Measurements from ENCODE around the gene IFI35.
"Not testable (repeated sequence)": the region's sequence is repeated elsewhere in the genome, so short reads cannot be mapped to it uniquely, and the experiment has no call there.

Gene IFI35

GRCh38 chr17:42969001-42969581, 37.5 kb upstream of the IFI35 start:
- Histone ChIP-seq H2BK15ac (ENCODE audit: low read depth, poor library complexity, severe bottlenecking) (no peak overlapping the region), H3K4me1 (ENCODE audit: control insufficient read depth, insufficient read depth, low read depth, low read length) (peaks cover 6% of the 10 kb centered on the region), H3K4me2 (ENCODE audit: low read length, poor library complexity, severe bottlenecking) (no peak overlapping the region), H2AFZ (ENCODE audit: low read depth, low read length) (no peak overlapping the region), H2BK12ac (ENCODE audit: low read length in 2 of 2) (no peak overlapping the region), H3K4ac (ENCODE audit: low read depth in 1 of 2, low read length in 2 of 2) (no peak overlapping the region), H3K9ac (ENCODE audit: low read length) (no peak overlapping the region), H3K9me3 (ENCODE audit: control insufficient read depth, low read length) (no peaks in the 10 kb centered on the region), H3K36me3 (ENCODE audit: control insufficient read depth in 1 of 2, insufficient read depth in 2 of 2, low read depth in 1 of 2, low read length in 2 of 2) (no peaks in the 10 kb centered on the region), H3K18ac (ENCODE audit: low read depth in 1 of 2, low read length in 2 of 2) (no peak overlapping the region), H3K79me1 (replicated peaks; ENCODE audit: low read length, poor library complexity, severe bottlenecking) (no peaks in the 10 kb centered on the region), H2BK5ac (ENCODE audit: low read depth, low read length, poor library complexity, severe bottlenecking) (no peak overlapping the region), H3K14ac (ENCODE audit: low read length in 2 of 2) (no peak overlapping the region), H3K4me3 (ENCODE audit: insufficient read depth in 1 of 2, low read depth in 1 of 2, low read length in 2 of 2) (no peak overlapping the region), H2AK5ac (ENCODE audit: low read length, severe bottlenecking) (no peak overlapping the region), H4K91ac (ENCODE audit: low read length) (no peak overlapping the region), H4K8ac (ENCODE audit: low read length) (no peak overlapping the region), H2BK120ac (ENCODE audit: low read depth, low read length) (no peak overlapping the region), H3K23ac (ENCODE audit: low read length in 2 of 2) (no peak overlapping the region), H3K27me3 (ENCODE audit: control insufficient read depth in 1 of 2, insufficient read depth in 1 of 2, low read length in 2 of 2) (no peaks in the 10 kb centered on the region), H3K27ac (ENCODE audit: low read length, poor library complexity, severe bottlenecking) (no peak overlapping the region)
- DNase-seq, result peak; percentile 53
- 86% methylated on average over 3 of the region's 5 CpGs for WGBS

GRCh38 chr17:42971589-42971988, 35.0 kb upstream of the IFI35 start:
- Histone ChIP-seq H3K9ac (ENCODE audit: low read length) (no peak overlapping the region), H3K18ac (ENCODE audit: low read depth in 1 of 2, low read length in 2 of 2) (no peak overlapping the region), H3K36me3 (ENCODE audit: control insufficient read depth in 1 of 2, insufficient read depth in 2 of 2, low read depth in 1 of 2, low read length in 2 of 2) (no peaks in the 10 kb centered on the region), H3K4ac (ENCODE audit: low read depth in 1 of 2, low read length in 2 of 2) (no peak overlapping the region), H3K14ac (ENCODE audit: low read length in 2 of 2) (no peak overlapping the region), H2BK120ac (ENCODE audit: low read depth, low read length) (no peak overlapping the region), H4K91ac (ENCODE audit: low read length) (no peak overlapping the region), H3K9me3 (ENCODE audit: control insufficient read depth, low read length) (no peaks in the 10 kb centered on the region), H3K27ac (ENCODE audit: low read length, poor library complexity, severe bottlenecking) (no peak overlapping the region), H2AK5ac (ENCODE audit: low read length, severe bottlenecking) (no peak overlapping the region), H2AFZ (ENCODE audit: low read depth, low read length) (no peak overlapping the region), H2BK12ac (ENCODE audit: low read length in 2 of 2) (no peak overlapping the region), H4K8ac (ENCODE audit: low read length) (no peak overlapping the region), H3K23ac (ENCODE audit: low read length in 2 of 2) (no peak overlapping the region), H3K4me1 (ENCODE audit: control insufficient read depth, insufficient read depth, low read depth, low read length) (peaks cover 4% of the 10 kb centered on the region), H3K4me3 (ENCODE audit: insufficient read depth in 1 of 2, low read depth in 1 of 2, low read length in 2 of 2) (no peak overlapping the region), H3K4me2 (ENCODE audit: low read length, poor library complexity, severe bottlenecking) (no peak overlapping the region), H2BK5ac (ENCODE audit: low read depth, low read length, poor library complexity, severe bottlenecking) (no peak overlapping the region), H3K79me1 (replicated peaks; ENCODE audit: low read length, poor library complexity, severe bottlenecking) (no peaks in the 10 kb centered on the region), H3K27me3 (ENCODE audit: control insufficient read depth in 1 of 2, insufficient read depth in 1 of 2, low read length in 2 of 2) (no peaks in the 10 kb centered on the region), H2BK15ac (ENCODE audit: low read depth, poor library complexity, severe bottlenecking) (no peak overlapping the region)
- no peak for DNase-seq
- WGBS, result 93% methylated on average over 4 of the region's 5 CpGs

GRCh38 chr17:42973323-42973722, 33.3 kb upstream of the IFI35 start:
- H3K4me2 ChIP-seq (ENCODE audit: low read length, poor library complexity, severe bottlenecking); H3K18ac ChIP-seq (ENCODE audit: low read depth in 1 of 2, low read length in 2 of 2); H4K91ac ChIP-seq (ENCODE audit: low read length); H3K9ac ChIP-seq (ENCODE audit: low read length); H2AFZ ChIP-seq (ENCODE audit: low read depth, low read length); H3K4me1 ChIP-seq (ENCODE audit: control insufficient read depth, insufficient read depth, low read depth, low read length); H2AK5ac ChIP-seq (ENCODE audit: low read length, severe bottlenecking); H3K27ac ChIP-seq (ENCODE audit: low read length, poor library complexity, severe bottlenecking); H3K23ac ChIP-seq (ENCODE audit: low read length in 2 of 2); H2BK15ac ChIP-seq (ENCODE audit: low read depth, poor library complexity, severe bottlenecking); H2BK120ac ChIP-seq (ENCODE audit: low read depth, low read length); DNase-seq; H2BK12ac ChIP-seq (ENCODE audit: low read length in 2 of 2); H3K79me1 ChIP-seq (replicated peaks; ENCODE audit: low read length, poor library complexity, severe bottlenecking); H3K36me3 ChIP-seq (ENCODE audit: control insufficient read depth in 1 of 2, insufficient read depth in 2 of 2, low read depth in 1 of 2, low read length in 2 of 2); H2BK5ac ChIP-seq (ENCODE audit: low read depth, low read length, poor library complexity, severe bottlenecking); H3K4me3 ChIP-seq (ENCODE audit: insufficient read depth in 1 of 2, low read depth in 1 of 2, low read length in 2 of 2); H3K27me3 ChIP-seq (ENCODE audit: control insufficient read depth in 1 of 2, insufficient read depth in 1 of 2, low read length in 2 of 2); H4K8ac ChIP-seq (ENCODE audit: low read length); H3K4ac ChIP-seq (ENCODE audit: low read depth in 1 of 2, low read length in 2 of 2); H3K14ac ChIP-seq (ENCODE audit: low read length in 2 of 2); H3K9me3 ChIP-seq (ENCODE audit: control insufficient read depth, low read length): not testable (repeated sequence)
- WGBS, result no CpG with 5 or more reads among the region's 18 CpGs

GRCh38 chr17:42975265-42975664, 31.3 kb upstream of the IFI35 start:
- Histone ChIP-seq H3K9me3 (ENCODE audit: control insufficient read depth, low read length) (no peaks in the 10 kb centered on the region), H3K4me2 (ENCODE audit: low read length, poor library complexity, severe bottlenecking) (no peak overlapping the region), H3K4ac (ENCODE audit: low read depth in 1 of 2, low read length in 2 of 2) (no peak overlapping the region), H3K9ac (ENCODE audit: low read length) (no peak overlapping the region), H3K36me3 (ENCODE audit: control insufficient read depth in 1 of 2, insufficient read depth in 2 of 2, low read depth in 1 of 2, low read length in 2 of 2) (no peaks in the 10 kb centered on the region), H3K27ac (ENCODE audit: low read length, poor library complexity, severe bottlenecking) (no peak overlapping the region), H3K4me1 (ENCODE audit: control insufficient read depth, insufficient read depth, low read depth, low read length) (peaks cover 6% of the 10 kb centered on the region), H2AK5ac (ENCODE audit: low read length, severe bottlenecking) (no peak overlapping the region), H3K27me3 (ENCODE audit: control insufficient read depth in 1 of 2, insufficient read depth in 1 of 2, low read length in 2 of 2) (no peaks in the 10 kb centered on the region), H2BK15ac (ENCODE audit: low read depth, poor library complexity, severe bottlenecking) (no peak overlapping the region), H2BK12ac (ENCODE audit: low read length in 2 of 2) (no peak overlapping the region), H3K4me3 (ENCODE audit: insufficient read depth in 1 of 2, low read depth in 1 of 2, low read length in 2 of 2) (no peak overlapping the region), H2BK5ac (ENCODE audit: low read depth, low read length, poor library complexity, severe bottlenecking) (no peak overlapping the region), H3K79me1 (replicated peaks; ENCODE audit: low read length, poor library complexity, severe bottlenecking) (no peaks in the 10 kb centered on the region), H4K91ac (ENCODE audit: low read length) (no peak overlapping the region), H3K14ac (ENCODE audit: low read length in 2 of 2) (no peak overlapping the region), H4K8ac (ENCODE audit: low read length) (no peak overlapping the region), H3K18ac (ENCODE audit: low read depth in 1 of 2, low read length in 2 of 2) (no peak overlapping the region), H3K23ac (ENCODE audit: low read length in 2 of 2) (no peak overlapping the region), H2BK120ac (ENCODE audit: low read depth, low read length) (no peak overlapping the region), H2AFZ (ENCODE audit: low read depth, low read length) (no peak overlapping the region)
- WGBS, result 89% methylated on average over 2 of the region's 2 CpGs
- no peak for DNase-seq

All from mesenchymal stem cell (in vitro differentiated cells and primary cell).